AG08396 (cell line): ENCODE data around the gene KAT6B.

Experiments
- DNase-seq: peaks from one replicate; pipeline ENCODE4 v3.0.0; 2012; ENCODE audit warnings: low spot score, mixed read lengths

The KAT6B gene

DNA sequence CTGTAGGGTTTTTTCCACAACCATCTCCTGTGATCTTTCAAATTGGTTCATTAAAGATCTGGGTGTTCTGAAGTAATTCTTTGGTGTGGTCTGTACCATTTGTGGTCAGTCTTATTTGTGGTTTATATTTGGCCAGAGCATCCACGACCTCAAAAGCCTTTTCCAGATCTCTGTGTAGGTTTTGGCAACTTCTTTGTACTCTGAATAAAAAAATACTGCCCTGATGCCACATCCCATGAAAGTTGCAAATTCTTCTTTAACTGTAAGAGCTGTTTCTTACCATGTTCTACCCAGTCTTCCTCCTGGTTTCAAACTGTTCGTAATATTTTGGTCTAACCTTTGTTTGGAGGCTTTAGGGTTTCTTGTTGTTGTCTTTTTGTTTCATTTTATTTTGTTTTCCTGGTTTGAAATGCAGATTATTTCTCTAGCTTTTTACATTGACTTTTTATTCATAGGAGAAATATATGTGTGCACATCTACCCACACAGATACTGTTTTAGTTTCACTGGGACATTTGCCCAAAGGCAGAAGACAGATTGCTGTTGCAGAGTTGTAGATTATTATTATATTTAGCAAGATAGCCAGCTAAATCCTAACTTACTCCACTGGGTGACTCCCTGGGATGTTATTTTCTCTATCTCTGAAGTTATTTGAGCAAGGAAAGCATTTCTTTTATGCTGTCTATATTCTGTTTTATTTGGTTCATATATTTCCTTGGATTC is 161.8 kb downstream of the KAT6B start:
- DNase-seq = no peak

DNA sequence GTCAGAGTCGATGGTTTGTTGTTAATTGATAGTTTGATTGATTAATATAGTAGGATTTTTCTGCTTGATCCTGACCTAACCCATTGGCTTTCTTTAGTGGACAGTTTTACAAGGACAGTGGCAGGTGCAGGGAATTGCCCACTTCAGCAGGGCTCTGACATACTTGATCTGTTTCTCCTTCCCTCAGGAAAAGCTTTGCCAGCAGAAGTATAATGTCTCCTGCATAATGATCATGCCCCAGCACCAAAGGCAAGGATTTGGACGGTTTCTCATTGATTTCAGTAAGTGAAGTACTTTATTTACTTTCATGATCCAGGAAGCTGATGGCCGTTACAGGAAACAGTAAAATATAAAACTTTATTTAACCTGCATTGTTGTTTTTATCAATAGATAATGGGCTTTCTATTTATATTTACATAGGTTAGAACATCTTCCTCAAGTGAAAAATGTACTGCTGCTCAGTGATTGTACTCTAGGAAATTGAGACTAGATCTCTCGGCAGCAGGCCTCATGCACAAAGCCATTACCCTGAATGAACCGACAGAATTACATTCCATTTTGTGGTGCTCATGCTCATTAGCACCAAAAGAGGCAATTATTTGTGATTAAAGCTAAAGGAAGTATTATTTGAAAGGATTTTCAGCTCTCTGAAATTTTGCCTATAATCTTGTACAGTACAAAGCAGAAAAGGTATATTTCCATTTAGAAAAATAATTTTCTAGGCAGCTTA is 162.6 kb downstream of the KAT6B start:
- DNase-seq = no peak

DNA sequence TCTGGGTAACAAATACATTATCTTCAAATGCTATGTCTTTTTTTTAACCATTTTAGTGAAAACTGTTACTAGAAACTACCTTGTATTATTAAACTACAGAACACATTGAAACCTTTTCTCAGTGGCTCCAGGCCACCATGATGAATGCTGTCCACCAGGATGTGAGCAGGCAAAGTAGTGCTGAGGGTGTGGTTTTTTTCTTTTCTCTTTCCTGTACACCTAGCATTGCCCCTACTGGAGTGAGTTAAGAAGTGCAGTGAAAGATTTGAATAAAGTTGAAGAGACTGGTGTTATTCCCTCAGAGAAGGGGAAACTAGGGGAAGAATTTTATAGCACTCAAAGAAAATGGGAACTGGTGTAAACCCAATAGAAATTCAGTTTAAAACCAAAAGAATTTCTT is 165.0 kb downstream of the KAT6B start:
- peak; percentile 21 for DNase-seq

DNA sequence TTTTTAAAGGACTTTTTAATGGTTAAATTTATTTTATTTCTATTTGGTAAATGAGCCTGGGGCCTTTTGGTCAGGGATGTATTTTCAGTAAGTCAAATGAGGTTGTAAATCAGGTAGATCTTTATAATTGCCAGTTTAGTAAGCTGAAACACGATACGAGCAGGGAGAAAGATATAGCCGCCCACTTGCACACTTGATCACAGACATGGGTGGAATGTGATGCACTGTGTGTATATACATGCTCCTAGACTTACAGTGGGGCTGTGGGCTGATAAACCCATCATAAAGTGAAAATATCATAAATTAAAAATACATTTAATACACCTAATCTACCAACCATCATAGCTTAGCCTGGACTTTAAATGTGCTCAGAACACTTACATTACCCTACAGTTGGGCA is 165.7 kb downstream of the KAT6B start:
- DNase-seq = no peak

DNA sequence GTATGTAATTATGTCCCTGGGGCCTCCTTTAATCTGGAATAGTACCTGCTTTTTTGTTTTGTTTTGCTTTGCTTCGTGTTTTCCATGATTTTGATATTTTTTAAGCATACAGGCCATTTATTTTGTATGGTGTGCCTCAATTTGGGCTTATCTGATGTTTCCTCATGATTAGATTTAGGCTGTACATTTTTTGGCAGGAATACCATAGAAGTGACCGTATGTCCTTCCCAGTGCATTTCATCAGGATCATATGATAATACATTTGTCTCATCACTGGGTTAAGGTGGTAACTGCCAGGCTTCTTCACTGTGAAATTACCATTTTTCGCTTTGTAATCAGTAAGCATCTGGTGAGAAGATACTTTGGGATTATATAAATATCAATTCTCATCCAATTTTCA is 167.2 kb downstream of the KAT6B start:
- no peak for DNase-seq

DNA sequence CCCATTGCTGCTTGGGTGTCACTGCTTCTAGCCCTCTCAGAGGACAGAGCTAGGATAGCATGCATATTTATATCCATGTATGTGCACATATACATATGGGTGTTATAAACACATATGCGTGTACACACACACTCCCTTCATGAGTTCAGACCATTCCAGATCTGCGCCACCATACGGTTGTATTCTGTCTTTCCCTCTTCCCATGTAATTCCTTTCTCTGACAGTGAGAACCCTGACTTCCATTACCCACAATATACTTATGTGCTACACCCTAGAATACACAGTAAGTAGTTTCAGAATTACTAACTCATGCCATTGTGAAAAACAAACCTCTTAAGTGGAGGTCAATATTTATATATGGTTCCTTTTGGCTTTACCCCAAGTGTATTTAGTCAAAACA is 168.5 kb downstream of the KAT6B start:
- DNase-seq = no peak

DNA sequence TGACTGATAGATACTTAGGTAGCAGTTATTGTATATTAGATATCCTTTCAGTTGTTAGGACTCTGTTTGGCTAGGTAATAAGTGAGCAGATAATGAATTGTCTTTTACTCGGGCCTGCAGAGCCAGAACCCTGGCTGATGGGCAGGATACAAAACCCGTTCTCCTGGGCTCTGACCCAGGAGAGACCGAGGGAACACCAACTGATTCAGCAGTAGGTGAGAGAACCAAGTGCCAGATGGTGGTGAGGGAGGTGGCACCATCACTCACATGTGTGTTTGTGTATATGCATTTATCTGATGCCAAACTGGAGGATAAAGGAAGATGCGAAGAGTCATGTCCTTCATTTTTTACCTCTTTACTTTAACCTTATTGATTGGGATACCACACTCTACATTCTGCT is 169.4 kb downstream of the KAT6B start:
- no peak for DNase-seq

DNA sequence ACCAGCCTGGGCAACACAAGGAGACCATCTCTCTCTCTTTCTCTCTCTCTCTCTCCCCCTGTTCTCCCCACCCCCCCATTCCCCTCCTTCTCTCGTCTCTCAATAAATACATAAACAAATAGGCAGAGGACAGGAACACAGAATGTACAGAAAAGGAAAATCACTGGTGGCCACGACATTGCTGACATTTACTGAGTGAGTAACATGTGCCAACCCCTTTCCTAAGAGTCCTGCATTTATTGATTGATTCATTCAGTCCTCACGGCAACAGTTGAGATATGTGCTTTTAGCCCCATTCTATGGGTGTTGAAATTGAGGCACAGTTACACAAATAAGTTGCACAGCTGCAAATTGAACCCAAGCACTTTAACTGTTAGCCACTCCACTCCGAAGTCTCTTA is 170.8 kb downstream of the KAT6B start:
- DNase-seq = no peak

DNA sequence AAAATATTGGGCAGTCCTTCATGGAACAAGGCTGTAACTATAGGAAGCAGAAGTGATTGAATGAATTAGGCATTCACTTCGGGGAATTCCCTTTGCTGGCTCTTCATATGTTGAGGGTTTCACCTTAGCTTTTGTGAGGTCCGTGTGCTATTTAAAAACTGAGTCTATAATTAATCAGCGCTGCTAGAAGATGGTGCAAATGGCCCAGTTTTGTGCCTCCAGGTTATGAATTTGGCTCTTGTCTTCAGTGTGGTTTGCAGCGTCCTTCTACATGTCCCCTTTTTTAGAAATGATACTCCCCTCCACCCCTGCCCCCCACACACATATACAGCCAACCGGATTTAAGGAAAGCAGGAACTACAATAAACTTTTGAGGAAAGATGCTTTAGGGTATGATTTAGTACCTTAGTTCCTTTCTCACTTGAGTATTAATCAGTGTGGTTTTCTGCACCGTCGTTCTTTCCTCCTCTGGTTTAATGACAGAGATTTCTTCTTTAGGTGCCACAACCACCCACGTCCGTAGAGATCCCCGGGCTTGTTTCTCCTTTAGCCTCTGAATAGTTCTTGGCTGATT is 174.4 kb downstream of the KAT6B start:
- no peak for DNase-seq

DNA sequence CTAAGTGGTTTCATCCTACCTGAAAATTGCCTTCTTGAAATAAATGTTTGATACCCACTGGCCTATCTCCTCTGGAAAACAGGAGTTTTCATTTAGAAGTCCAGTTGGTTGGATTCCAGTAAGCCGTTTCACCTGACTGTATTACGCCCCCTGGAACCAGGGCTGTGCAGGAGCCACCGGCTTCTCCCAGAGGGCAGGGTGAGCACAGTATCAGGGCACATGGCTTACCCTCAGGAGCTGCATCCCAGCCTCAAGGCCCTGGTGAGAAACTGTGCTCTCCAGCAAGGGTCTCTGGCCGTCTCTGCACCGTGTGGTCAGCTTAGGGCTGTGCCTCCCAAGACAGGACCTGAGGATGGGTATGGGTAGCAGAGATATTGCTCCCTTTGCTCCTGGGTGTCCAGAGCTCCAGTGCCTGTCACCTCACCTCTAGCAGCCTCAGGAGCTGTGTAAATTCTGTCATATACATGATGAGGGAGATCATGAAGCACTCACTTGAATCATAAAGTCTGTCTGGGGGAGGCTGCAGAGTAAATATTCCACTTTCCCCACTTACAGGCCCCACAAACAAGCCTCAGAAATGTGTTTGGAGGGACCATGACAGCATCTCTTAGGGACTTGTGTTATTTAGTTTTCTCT is 175.4 kb downstream of the KAT6B start:
- DNase-seq = no peak

DNA sequence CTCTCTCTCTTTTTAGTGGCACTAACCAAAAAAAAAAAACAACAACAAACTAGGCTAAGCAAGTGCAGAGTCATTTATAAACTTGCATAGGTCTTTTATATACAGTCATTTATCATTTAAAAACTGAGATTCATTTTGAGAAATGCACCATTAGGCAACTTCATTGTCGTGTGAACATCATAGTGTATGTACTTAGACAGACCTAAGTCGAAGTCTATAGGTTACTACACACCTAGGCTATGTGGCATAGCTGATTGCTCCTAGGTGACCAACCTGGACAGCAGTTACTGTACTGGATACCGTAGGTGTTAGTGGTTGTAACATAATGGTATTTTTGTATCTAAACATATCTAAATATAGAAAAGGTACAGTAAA is 175.9 kb downstream of the KAT6B start:
- DNase-seq = no peak

DNA sequence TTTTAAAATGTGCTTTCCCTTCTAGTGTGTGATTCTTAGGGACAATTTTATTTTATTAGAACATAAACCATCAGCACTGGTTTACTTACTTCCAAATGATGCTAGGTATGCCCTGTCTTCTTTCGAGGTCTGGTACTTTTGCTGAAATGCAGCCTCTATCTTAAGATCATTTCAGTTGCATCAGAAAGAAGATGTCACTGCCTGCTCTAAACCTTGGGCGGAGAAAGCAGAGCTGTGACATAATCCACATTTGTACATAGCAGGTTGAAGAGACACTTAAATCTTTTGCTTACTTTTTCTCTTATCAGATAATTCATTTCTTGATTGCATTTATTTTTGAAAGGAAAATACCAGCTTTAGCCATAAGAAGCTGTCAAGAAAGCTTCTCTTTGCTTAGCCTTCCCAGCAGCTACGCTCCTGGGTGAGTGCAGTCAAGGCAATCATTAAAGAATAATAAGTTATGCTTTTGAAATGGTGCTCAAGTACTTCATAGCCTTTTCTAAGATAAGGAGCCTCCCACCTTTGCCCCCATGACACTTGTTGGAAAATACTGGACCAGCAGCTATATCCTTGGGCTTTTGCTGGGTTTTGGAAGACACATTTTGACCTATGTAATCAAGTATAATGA is 176.7 kb downstream of the KAT6B start:
- no peak for DNase-seq

DNA sequence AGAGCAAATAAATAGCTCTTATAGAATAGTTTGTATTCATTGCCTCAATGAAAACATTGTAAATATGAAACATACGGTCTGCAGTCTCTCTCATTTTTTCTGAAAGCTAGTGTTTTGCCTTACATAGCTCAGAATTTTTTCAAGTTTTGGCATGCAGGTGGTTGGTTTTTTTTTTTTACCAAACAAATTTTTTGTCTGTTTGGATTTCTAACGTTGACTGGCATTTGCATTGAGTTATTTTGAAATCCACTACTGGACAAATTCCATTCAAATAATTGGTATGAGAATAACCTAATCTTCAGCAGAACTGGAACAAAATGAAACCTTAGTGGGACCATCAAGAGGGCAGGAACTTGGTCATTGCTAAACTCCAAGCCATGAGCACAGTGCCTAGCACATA is 177.5 kb downstream of the KAT6B start:
- no peak for DNase-seq

DNA sequence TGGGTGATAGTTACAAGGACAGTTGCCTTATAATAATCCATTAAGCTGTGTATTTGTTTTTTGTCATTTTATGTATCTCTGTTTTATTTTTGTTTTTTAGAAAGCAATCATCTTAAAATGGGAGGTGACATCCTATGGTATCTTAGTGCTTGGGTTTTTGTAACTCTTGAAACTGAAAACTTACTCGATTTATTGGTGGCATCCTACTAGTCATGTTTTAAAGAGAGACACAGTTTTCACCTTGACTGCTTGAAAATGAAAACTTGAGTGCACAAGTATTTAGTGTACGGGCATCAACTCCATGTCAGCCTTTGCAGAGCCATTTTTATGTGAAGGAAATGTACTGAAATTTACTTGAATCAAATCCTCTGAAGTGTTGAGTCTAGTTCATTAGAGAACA is 181.2 kb downstream of the KAT6B start:
- no peak for DNase-seq

DNA sequence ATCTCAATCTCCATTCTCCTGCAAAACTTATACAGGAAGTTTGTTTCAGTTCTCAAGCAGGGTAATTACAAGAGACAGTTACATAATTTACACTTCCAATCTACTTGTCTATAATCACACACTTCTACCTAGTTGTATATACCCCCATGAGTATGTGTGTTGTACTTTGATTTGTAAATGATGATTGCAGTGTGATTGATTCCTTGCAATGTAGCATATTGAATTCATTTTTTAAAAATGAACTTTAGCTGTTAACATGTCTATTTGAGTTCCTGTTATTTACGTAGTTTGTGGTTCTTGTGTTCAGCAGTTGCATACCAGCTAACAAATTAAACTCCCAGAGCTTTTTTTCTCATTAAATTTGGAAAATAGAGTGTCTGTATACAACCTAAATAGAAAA is 182.6 kb downstream of the KAT6B start:
- no peak for DNase-seq

DNA sequence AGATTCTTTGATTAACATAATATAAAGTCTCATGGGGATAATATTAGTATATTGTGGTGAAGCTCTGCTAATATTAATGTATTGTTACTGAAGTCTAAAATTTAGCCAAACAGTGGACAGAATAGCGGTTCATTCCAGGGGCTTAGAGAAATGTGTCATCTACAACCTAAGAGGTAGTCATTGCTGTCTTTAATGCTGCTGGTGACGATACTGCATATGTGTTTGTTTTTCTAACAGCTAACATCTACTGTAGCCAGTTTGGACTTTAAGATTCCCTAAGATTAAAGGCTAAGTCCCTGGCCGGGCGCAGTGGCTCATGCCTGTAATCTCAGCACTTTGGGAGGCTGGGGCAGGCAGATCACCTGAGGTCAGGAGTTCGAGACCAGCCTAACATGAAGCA is 183.0 kb downstream of the KAT6B start:
- no peak for DNase-seq

DNA sequence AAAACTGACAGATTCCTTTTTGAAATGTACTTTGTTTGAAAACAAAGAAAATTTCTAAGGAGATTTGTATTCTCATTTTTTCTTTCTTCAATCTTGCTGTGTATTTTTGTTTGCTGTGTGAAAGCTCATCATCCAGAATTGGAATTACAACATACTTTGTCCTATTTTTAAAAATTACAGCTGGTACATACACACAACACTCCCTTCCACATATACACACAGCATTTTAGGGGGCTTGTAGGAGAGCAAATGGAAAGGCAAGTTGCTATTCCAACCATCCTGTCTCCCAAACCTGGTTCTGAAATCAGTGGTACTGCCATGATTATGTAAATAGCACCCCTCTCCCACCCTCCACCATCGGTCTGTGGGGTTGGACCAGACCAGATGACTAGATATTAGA is 184.0 kb downstream of the KAT6B start:
- DNase-seq = no peak

DNA sequence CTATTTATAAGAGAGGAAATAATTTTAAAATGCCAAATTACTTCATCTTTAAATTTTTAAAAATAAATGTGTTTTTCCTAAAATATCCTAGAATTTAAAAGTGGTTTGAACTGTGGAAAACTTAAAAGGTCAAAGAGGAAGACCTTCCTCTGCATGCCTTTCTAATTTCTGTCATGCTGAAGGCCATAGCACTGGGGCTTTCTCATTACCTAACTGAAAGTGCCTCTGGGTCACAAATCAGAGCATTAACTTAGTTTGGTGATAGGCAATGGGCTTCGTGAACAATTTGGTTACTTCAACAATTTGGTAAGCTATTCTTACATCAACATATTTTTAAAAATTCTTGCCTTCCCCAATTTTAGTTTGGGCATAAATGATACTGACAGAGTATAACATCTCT is 184.8 kb downstream of the KAT6B start:
- no peak for DNase-seq

DNA sequence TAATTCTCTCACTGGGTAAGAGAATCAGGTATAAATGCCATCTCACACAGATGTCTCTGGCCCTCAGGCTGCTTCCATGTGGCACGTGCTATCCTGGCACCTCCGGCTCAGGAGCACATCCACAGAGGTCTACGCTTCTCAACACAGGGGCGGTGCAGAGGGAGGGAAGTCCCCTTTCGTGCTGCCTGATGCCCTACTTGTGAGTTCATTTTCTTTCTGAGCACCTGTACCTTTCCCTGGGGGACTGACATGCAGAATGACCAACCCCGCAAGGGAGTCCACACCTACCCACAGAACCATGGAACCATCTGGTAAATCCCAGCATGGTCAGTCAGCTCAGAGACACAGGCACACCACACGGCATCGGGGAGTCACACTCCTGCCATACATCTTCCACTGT is 186.1 kb downstream of the KAT6B start:
- no peak for DNase-seq

DNA sequence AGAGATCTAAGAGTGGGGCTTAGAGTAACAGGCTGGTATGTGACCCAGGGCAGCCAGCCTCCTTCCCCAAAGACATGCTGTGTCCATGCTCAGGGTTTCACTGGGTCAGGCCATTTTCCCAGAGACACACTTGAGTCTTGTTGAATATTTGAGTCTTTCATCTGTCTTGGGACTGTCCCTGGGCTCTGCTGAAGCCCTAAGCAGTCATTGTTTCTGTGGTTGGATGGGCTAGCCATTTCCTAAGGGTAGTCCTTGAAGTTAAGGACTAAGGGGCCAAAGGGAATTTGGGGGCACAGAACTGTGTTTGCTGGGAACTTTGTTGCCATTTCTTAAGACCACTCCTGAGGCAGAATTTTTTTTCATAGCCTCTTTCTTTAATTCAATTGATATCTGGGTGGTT is 186.6 kb downstream of the KAT6B start:
- DNase-seq = no peak

DNA sequence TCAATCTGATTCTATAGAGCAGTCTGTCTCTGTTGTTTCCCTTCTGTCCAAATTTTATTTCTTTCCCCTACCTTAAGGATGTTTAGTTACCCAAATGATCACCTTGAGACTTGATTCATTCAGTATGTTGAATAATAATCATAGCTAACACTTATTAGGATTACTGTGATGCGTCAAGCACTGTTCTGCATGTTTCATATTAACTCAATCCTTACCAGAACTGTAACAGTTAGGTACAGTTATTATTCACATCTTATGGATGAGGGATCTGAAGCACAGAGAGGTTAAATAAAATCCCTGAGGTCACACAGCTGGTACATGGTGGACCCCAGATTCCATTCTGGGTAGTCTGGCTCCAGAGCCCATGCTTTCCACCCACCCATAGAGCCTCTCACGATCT is 187.1 kb downstream of the KAT6B start:
- no peak for DNase-seq

DNA sequence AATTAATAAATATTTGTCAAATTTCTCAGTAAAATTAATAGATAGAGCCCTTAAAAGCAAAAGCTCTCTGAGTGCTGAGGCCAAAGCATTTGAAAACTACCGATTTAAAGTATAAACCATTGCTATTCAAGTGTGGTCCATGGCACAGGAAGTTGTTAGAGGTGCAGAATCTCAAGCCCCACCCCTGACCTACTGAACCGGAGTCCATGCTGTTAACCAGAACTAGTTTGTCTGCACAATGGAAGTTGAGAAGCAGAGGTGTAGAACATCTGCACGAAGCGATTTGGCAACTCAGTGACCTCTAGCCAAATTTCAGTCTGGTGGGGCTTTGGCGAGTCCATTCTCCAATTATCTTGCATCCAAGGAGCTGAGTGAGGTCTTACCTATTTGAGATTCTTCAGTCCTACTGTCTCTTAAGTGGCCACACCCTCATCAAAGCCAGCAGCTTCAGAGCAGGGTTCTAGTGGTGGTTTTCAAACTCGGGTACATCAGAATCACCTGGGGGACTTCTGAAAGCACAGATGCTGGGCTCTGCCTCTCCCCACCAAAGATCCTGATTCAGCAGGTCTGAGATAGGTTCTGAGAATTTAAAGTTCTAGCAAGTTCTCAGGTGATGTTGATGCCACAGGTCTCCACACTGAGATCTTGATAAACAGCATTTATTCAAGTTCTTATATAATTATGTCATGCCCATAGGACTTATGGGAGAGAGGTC is 188.3 kb downstream of the KAT6B start:
- no peak for DNase-seq
